CD14-positive monocyte (primary cell): Measurements from ENCODE around the gene RASSF9. TPM values are rescaled to one million over a fixed set of nuclear protein-coding genes. Genes with fewer than 3 reads are reported as not detected.

Source experiments
- DNase-seq, 3 donors: peaks; one replicate each; pipeline ENCODE4 v3.0.0-alpha.2; 2011 to 2022
- H2AFZ ChIP-seq: 2 replicates; pipeline ENCODE4 v1.6.0; 2012; ENCODE audit warnings: mild to moderate bottlenecking, low read depth, low read length, inconsistent platforms; ENCODE audit not compliant: insufficient read depth, poor library complexity, severe bottlenecking
- H3K27ac ChIP-seq, 2 donors: 1 replicate in 1 of 2; 2 replicates in 1 of 2; pipeline ENCODE4 v1.5.1; 2012 to 2013; ENCODE audit warnings: low read length in 2 of 2, control low read depth in 1 of 2, inconsistent platforms in 1 of 2, low read depth in 1 of 2, mild to moderate bottlenecking in 1 of 2
- H3K27me3 ChIP-seq, 2 donors: one replicate each; pipeline versions ENCODE4 v1.6.0 to v1.6.1; 2011 to 2013; ENCODE audit warnings: low read length in 2 of 2; ENCODE audit not compliant: control insufficient read depth in 2 of 2, insufficient read depth in 2 of 2
- H3K36me3 ChIP-seq, 2 donors: replicated peaks in 1 of 2; 1 replicate in 1 of 2; 2 replicates in 1 of 2; pipeline versions ENCODE4 v1.5.1 to v1.6.1; 2012 to 2013; ENCODE audit warnings: low read length in 2 of 2, control low read depth in 1 of 2, inconsistent platforms in 1 of 2, mild to moderate bottlenecking in 1 of 2; ENCODE audit not compliant: insufficient read depth in 2 of 2, control insufficient read depth in 1 of 2
- H3K4me1 ChIP-seq, 2 donors: 1 replicate in 1 of 2; 2 replicates in 1 of 2; pipeline versions ENCODE4 v1.5.1 to v1.6.1; 2012 to 2013; ENCODE audit warnings: low read length in 2 of 2, control low read depth in 1 of 2, inconsistent platforms in 1 of 2, mild to moderate bottlenecking in 1 of 2, moderate library complexity in 1 of 2; ENCODE audit not compliant: insufficient read depth in 2 of 2, control insufficient read depth in 1 of 2
- H3K4me2 ChIP-seq: replicated peaks from 2 replicates; pipeline ENCODE3; 2012; ENCODE audit warnings: low read length, moderate library complexity, mild to moderate bottlenecking; ENCODE audit not compliant: poor library complexity, severe bottlenecking; ENCODE audit errors: extremely low read depth
- H3K4me3 ChIP-seq, 3 experiments: fragments of 200-600 bp in 1 of 3; sonication (generic) in 1 of 3; replicated peaks in 1 of 3; 1 replicate in 2 of 3; 2 replicates in 1 of 3; pipeline ENCODE4 v1.5.1; 2011 to 2013; ENCODE audit warnings: low read length in 3 of 3, mild to moderate bottlenecking in 3 of 3, control low read depth in 2 of 3, low read depth in 2 of 3, inconsistent platforms in 1 of 3, moderate library complexity in 1 of 3
- H3K79me2 ChIP-seq: 2 replicates; pipeline ENCODE4 v1.6.0; 2012; ENCODE audit warnings: mild to moderate bottlenecking, control low read depth, inconsistent platforms, low read length, moderate library complexity; ENCODE audit not compliant: insufficient read depth
- H3K9ac ChIP-seq: 2 replicates; pipeline ENCODE4 v1.6.0; 2017; ENCODE audit warnings: low read length, mild to moderate bottlenecking; ENCODE audit not compliant: insufficient read depth, poor library complexity, severe bottlenecking
- H3K9me3 ChIP-seq, 2 donors: replicated peaks in 1 of 2; 1 replicate in 1 of 2; 2 replicates in 1 of 2; pipeline versions ENCODE4 v1.5.1 to v1.6.1; 2012 to 2013; ENCODE audit warnings: low read length in 2 of 2, control low read depth in 1 of 2; ENCODE audit not compliant: control insufficient read depth in 1 of 2, insufficient read depth in 1 of 2
- H4K20me1 ChIP-seq: 2 replicates; pipeline ENCODE4 v1.6.0; 2012; ENCODE audit warnings: mild to moderate bottlenecking, low read length, control low read depth, moderate library complexity; ENCODE audit not compliant: insufficient read depth
- H3K27ac Mint-ChIP-seq, 7 donors: one replicate each; pipeline ENCODE4 v1.8.0; 2020; ENCODE audit warnings: mild to moderate bottlenecking in 7 of 7, mixed read lengths in 7 of 7, moderate library complexity in 6 of 7, inconsistent platforms in 2 of 7
- H3K27me3 Mint-ChIP-seq, 3 donors: one replicate each; pipeline ENCODE4 v1.8.0; 2021 to 2022; ENCODE audit warnings: low read depth in 3 of 3, mild to moderate bottlenecking in 3 of 3, mixed read lengths in 3 of 3, moderate library complexity in 3 of 3, inconsistent platforms in 1 of 3
- H3K36me3 Mint-ChIP-seq, 2 donors: one replicate each; pipeline ENCODE4 v1.8.0; 2020; ENCODE audit warnings: mixed read lengths in 2 of 2, inconsistent platforms in 1 of 2, mild to moderate bottlenecking in 1 of 2
- H3K4me1 Mint-ChIP-seq: one replicate; pipeline ENCODE4 v1.8.0; 2020; ENCODE audit warnings: mild to moderate bottlenecking, mixed read lengths
- H3K4me3 Mint-ChIP-seq, 2 donors: one replicate each; pipeline ENCODE4 v1.8.0; 2020; ENCODE audit warnings: mild to moderate bottlenecking in 2 of 2, mixed read lengths in 2 of 2, moderate library complexity in 1 of 2
- H3K9me3 Mint-ChIP-seq, 7 donors: one replicate each; pipeline ENCODE4 v1.8.0; 2020 to 2022; ENCODE audit warnings: mixed read lengths in 7 of 7, mild to moderate bottlenecking in 6 of 7, moderate library complexity in 6 of 7, inconsistent platforms in 2 of 7
- WGBS: methylation state at CpG from one replicate; pipeline ENCODE4 v1.1.5; 2013; ENCODE audit warnings: missing lambda C conversion rate; ENCODE audit not compliant: insufficient coverage; 5-methylcytosine and 5-hydroxymethylcytosine counted together
- intact Hi-C, 2 donors: fragments of 100-400 bp; cut with micrococcal nuclease; formaldehyde crosslinking; loops; one replicate each; pipeline versions ENCODE4 v1.15.0 to v1.15.1; 2023
- polyA plus RNA-seq, 3 donors: library from polyadenylated mRNA; depleted of rRNA in 1 of 3; unstranded in 2 of 3; stranded (reverse) in 1 of 3; fragments of 300-500 nt in 2 of 3; fragments of >200 nt in 1 of 3; fragmentation: Illumina TruSeq in 2 of 3; gene quantifications; 1 replicate in 2 of 3; 2 replicates in 1 of 3; pipeline ENCODE4 v1.2.3, GENCODE V29; 2012 to 2021
- TF ChIP-seq, protein P1 (sequence below): fragments of 200-600 bp; IDR thresholded peaks from one replicate; pipeline ENCODE4 v1.8.0; 2022; ENCODE audit warnings: antibody characterized with exemption, mild to moderate bottlenecking

Gene RASSF9
- polyA plus RNA-seq, 3 donors: not detected

DNA sequence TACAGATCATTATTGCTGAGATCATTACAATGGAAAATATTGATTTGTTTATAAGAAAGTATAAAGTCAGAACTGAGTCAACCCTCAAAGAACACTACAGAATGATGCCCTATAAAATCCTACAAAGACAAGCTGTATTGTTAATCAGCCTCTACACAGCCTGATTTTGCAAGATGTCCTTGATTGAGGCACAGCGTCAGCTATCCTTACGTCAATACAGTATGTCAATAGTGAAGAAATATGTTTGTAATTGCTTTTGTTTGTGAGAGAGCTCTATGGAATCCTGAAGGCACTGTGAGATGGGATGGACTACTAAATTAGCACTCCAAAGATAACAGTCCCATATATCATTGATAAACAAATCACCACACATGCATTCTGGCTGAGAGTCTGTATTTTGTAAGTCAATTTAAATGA, 70.7 kb downstream of the RASSF9 start:
- H3K79me2 ChIP-seq: no peaks in the 10 kb centered on the region
- H4K20me1 ChIP-seq: no peaks in the 10 kb centered on the region
- H3K9ac ChIP-seq: no peak overlapping the region
- Mint-ChIP-seq H3K9me3 (peaks cover 0 to 3% (median 0%) of the 10 kb centered on the region in 7 donors), H3K4me3 (no peak overlapping the region), H3K27ac (no peak overlapping the region), H3K27me3 (no peaks in the 10 kb centered on the region), H3K36me3 (no peaks in the 10 kb centered on the region), H3K4me1 (no peaks in the 10 kb centered on the region)
- TF ChIP-seq, protein P1, sequence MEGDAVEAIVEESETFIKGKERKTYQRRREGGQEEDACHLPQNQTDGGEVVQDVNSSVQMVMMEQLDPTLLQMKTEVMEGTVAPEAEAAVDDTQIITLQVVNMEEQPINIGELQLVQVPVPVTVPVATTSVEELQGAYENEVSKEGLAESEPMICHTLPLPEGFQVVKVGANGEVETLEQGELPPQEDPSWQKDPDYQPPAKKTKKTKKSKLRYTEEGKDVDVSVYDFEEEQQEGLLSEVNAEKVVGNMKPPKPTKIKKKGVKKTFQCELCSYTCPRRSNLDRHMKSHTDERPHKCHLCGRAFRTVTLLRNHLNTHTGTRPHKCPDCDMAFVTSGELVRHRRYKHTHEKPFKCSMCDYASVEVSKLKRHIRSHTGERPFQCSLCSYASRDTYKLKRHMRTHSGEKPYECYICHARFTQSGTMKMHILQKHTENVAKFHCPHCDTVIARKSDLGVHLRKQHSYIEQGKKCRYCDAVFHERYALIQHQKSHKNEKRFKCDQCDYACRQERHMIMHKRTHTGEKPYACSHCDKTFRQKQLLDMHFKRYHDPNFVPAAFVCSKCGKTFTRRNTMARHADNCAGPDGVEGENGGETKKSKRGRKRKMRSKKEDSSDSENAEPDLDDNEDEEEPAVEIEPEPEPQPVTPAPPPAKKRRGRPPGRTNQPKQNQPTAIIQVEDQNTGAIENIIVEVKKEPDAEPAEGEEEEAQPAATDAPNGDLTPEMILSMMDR: no peak
- no peaks in the 10 kb centered on the region for H3K9me3 ChIP-seq
- no peak overlapping the region for H3K4me2 ChIP-seq
- H2AFZ ChIP-seq: no peak overlapping the region
- intact Hi-C loops: no loop called here
- no peaks in the 10 kb centered on the region for H3K27me3 ChIP-seq
- no peak for DNase-seq
- WGBS: no CpG with 5 or more reads among the region's 2 CpGs
- H3K4me1 ChIP-seq: no peaks in the 10 kb centered on the region
- no peak overlapping the region for H3K27ac ChIP-seq
- no peak overlapping the region for H3K4me3 ChIP-seq
- H3K36me3 ChIP-seq: no peaks in the 10 kb centered on the region

DNA sequence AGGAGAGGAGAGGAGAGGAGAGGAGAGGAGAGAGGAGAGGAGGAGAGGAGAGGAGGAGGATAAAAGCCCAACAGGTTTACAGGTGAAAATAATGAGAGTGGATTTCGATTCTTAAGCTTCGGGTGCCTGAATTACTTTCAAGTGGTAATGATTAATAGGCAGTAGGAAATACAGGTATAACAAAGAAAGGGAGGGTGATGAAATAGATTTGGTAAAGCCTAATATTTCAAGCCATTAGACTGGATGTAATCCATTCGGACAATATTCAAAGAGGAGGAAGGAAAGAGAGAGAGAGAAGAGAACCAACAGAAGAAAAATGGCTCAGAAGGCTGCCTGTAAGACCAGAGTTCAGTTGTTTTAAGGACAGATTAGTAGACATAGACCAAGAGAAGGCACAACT, 76.6 kb downstream of the RASSF9 start:
- Histone ChIP-seq H3K4me1 (no peaks in the 10 kb centered on the region), H3K27me3 (no peaks in the 10 kb centered on the region), H3K4me3 (no peak overlapping the region), H3K36me3 (no peaks in the 10 kb centered on the region), H3K9ac (no peak overlapping the region), H3K9me3 (peaks cover 7% of the 10 kb centered on the region in 2 donors), H2AFZ (no peak overlapping the region), H3K4me2 (no peak overlapping the region), H3K79me2 (no peaks in the 10 kb centered on the region), H3K27ac (no peak overlapping the region), H4K20me1 (no peaks in the 10 kb centered on the region)
- WGBS: 100% methylated on average over 3 of the region's 3 CpGs
- H3K4me1 Mint-ChIP-seq: no peaks in the 10 kb centered on the region
- H3K4me3 Mint-ChIP-seq: no peak overlapping the region
- H3K27ac Mint-ChIP-seq: no peak overlapping the region
- intact Hi-C loops: no loop called here
- no peaks in the 10 kb centered on the region for H3K27me3 Mint-ChIP-seq
- no peak for DNase-seq
- H3K36me3 Mint-ChIP-seq: no peaks in the 10 kb centered on the region
- H3K9me3 Mint-ChIP-seq: peaks cover 0 to 8% (median 5%) of the 10 kb centered on the region in 7 donors
- TF ChIP-seq, protein P1: no peak
